ENCODE results near the gene TM4SF18.

TM4SF18 gene

GRCh38 chr3:149374793-149375500, 41.5 kb upstream of the TM4SF18 start:
- H3K9me3 ChIP-seq (ENCODE audit: control insufficient read depth, insufficient read depth, low read length): no peaks in the 10 kb centered on the region
- no peaks in the 10 kb centered on the region for H3K27me3 ChIP-seq (ENCODE audit: control insufficient read depth, insufficient read depth, low read length)
- peaks cover 34% of the 10 kb centered on the region for H3K4me1 ChIP-seq (ENCODE audit: control insufficient read depth, insufficient read depth, low read length)
- no peaks in the 10 kb centered on the region for H3K36me3 ChIP-seq (ENCODE audit: control insufficient read depth, insufficient read depth, low read length)
- H3K4me3 ChIP-seq (ENCODE audit: low read depth, low read length): no peak overlapping the region
- H3K27ac ChIP-seq (ENCODE audit: low read depth, low read length): no peak overlapping the region
- H3K9ac ChIP-seq (ENCODE audit: low read depth, low read length): no peak overlapping the region

- Histone ChIP-seq H3K9ac (ENCODE audit: low read depth, low read length) (no peak overlapping the region), H3K27ac (ENCODE audit: low read depth, low read length) (no peak overlapping the region), H3K27me3 (ENCODE audit: control insufficient read depth, insufficient read depth, low read length) (no peaks in the 10 kb centered on the region), H3K9me3 (ENCODE audit: control insufficient read depth, insufficient read depth, low read length) (no peaks in the 10 kb centered on the region), H3K4me3 (ENCODE audit: low read depth, low read length) (no peak overlapping the region), H3K36me3 (ENCODE audit: control insufficient read depth, insufficient read depth, low read length) (no peaks in the 10 kb centered on the region), H3K4me1 (ENCODE audit: control insufficient read depth, insufficient read depth, low read length) (peaks cover 40% of the 10 kb centered on the region)
These were observed 41.0 kb upstream of the TM4SF18 start for GRCh38 chr3:149374391-149374790.

GRCh38 chr3:149373235-149374125, 40.0 kb upstream of the TM4SF18 start:
- Histone ChIP-seq H3K27ac (ENCODE audit: low read depth, low read length) (no peak overlapping the region), H3K9me3 (ENCODE audit: control insufficient read depth, insufficient read depth, low read length) (no peaks in the 10 kb centered on the region), H3K4me1 (ENCODE audit: control insufficient read depth, insufficient read depth, low read length) (peaks cover 49% of the 10 kb centered on the region), H3K4me3 (ENCODE audit: low read depth, low read length) (no peak overlapping the region), H3K9ac (ENCODE audit: low read depth, low read length) (no peak overlapping the region), H3K36me3 (ENCODE audit: control insufficient read depth, insufficient read depth, low read length) (no peaks in the 10 kb centered on the region), H3K27me3 (ENCODE audit: control insufficient read depth, insufficient read depth, low read length) (no peaks in the 10 kb centered on the region)

GRCh38 chr3:149371723-149372114, 38.3 kb upstream of the TM4SF18 start:
- Histone ChIP-seq H3K4me3 (ENCODE audit: low read depth, low read length) (no peak overlapping the region), H3K9ac (ENCODE audit: low read depth, low read length) (no peak overlapping the region), H3K36me3 (ENCODE audit: control insufficient read depth, insufficient read depth, low read length) (no peaks in the 10 kb centered on the region), H3K27me3 (ENCODE audit: control insufficient read depth, insufficient read depth, low read length) (no peaks in the 10 kb centered on the region), H3K9me3 (ENCODE audit: control insufficient read depth, insufficient read depth, low read length) (no peaks in the 10 kb centered on the region), H3K27ac (ENCODE audit: low read depth, low read length) (peak overlapping the region; percentile 99), H3K4me1 (ENCODE audit: control insufficient read depth, insufficient read depth, low read length) (peaks cover 51% of the 10 kb centered on the region)

GRCh38 chr3:149371001-149371722, 37.7 kb upstream of the TM4SF18 start:
- Histone ChIP-seq H3K9ac (ENCODE audit: low read depth, low read length) (peak overlapping the region; percentile 30), H3K27ac (ENCODE audit: low read depth, low read length) (peak overlapping the region; percentile 99), H3K27me3 (ENCODE audit: control insufficient read depth, insufficient read depth, low read length) (no peaks in the 10 kb centered on the region), H3K4me3 (ENCODE audit: low read depth, low read length) (no peak overlapping the region), H3K4me1 (ENCODE audit: control insufficient read depth, insufficient read depth, low read length) (peaks cover 53% of the 10 kb centered on the region), H3K36me3 (ENCODE audit: control insufficient read depth, insufficient read depth, low read length) (no peaks in the 10 kb centered on the region), H3K9me3 (ENCODE audit: control insufficient read depth, insufficient read depth, low read length) (no peaks in the 10 kb centered on the region)

GRCh38 chr3:149369991-149370866, 36.8 kb upstream of the TM4SF18 start:
- H3K27ac ChIP-seq (ENCODE audit: low read depth, low read length): peak overlapping the region; percentile 99
- H3K36me3 ChIP-seq (ENCODE audit: control insufficient read depth, insufficient read depth, low read length): no peaks in the 10 kb centered on the region

GRCh38 chr3:149368674-149369497, 35.5 kb upstream of the TM4SF18 start:
- H3K4me3 ChIP-seq (ENCODE audit: low read depth, low read length): no peak overlapping the region; the same call in 1 of the 2 replicates
- H3K9me3 ChIP-seq (ENCODE audit: control insufficient read depth, insufficient read depth, low read length): no peaks in the 10 kb centered on the region
- 0 out of 2 replicates have a peak overlapping the region, but pooled peaks have one; percentile 16 for H3K9ac ChIP-seq (ENCODE audit: low read depth, low read length)
- no peaks in the 10 kb centered on the region for H3K36me3 ChIP-seq (ENCODE audit: control insufficient read depth, insufficient read depth, low read length)
- no peaks in the 10 kb centered on the region for H3K27me3 ChIP-seq (ENCODE audit: control insufficient read depth, insufficient read depth, low read length)
- H3K4me1 ChIP-seq (ENCODE audit: control insufficient read depth, insufficient read depth, low read length): peaks cover 53% of the 10 kb centered on the region
- H3K27ac ChIP-seq (ENCODE audit: low read depth, low read length): peak overlapping the region; percentile 99

More at GRCh38 chr3:149369991-149370866, 36.8 kb upstream of the TM4SF18 start:
- Histone ChIP-seq H3K9me3 (ENCODE audit: control insufficient read depth, insufficient read depth, low read length) (no peaks in the 10 kb centered on the region), H3K4me3 (ENCODE audit: low read depth, low read length) (no peak overlapping the region), H3K9ac (ENCODE audit: low read depth, low read length) (peak overlapping the region; percentile 55), H3K27me3 (ENCODE audit: control insufficient read depth, insufficient read depth, low read length) (no peaks in the 10 kb centered on the region), H3K4me1 (ENCODE audit: control insufficient read depth, insufficient read depth, low read length) (peaks cover 53% of the 10 kb centered on the region)

- no peak overlapping the region for H3K9ac ChIP-seq (ENCODE audit: low read depth, low read length)
- H3K36me3 ChIP-seq (ENCODE audit: control insufficient read depth, insufficient read depth, low read length): no peaks in the 10 kb centered on the region
- H3K27me3 ChIP-seq (ENCODE audit: control insufficient read depth, insufficient read depth, low read length): no peaks in the 10 kb centered on the region
- no peaks in the 10 kb centered on the region for H3K9me3 ChIP-seq (ENCODE audit: control insufficient read depth, insufficient read depth, low read length)
- H3K27ac ChIP-seq (ENCODE audit: low read depth, low read length): peak overlapping the region; percentile 99
- no peak overlapping the region for H3K4me3 ChIP-seq (ENCODE audit: low read depth, low read length)
- peaks cover 53% of the 10 kb centered on the region for H3K4me1 ChIP-seq (ENCODE audit: control insufficient read depth, insufficient read depth, low read length)
These were observed 34.8 kb upstream of the TM4SF18 start for GRCh38 chr3:149368201-149368673.

GRCh38 chr3:149366941-149367840, 33.8 kb upstream of the TM4SF18 start:
- H3K27ac ChIP-seq (ENCODE audit: low read depth, low read length): peak overlapping the region; percentile 58
- no peaks in the 10 kb centered on the region for H3K9me3 ChIP-seq (ENCODE audit: control insufficient read depth, insufficient read depth, low read length)
- no peak overlapping the region for H3K9ac ChIP-seq (ENCODE audit: low read depth, low read length)
- H3K4me3 ChIP-seq (ENCODE audit: low read depth, low read length): no peak overlapping the region
- no peaks in the 10 kb centered on the region for H3K36me3 ChIP-seq (ENCODE audit: control insufficient read depth, insufficient read depth, low read length)
- no peaks in the 10 kb centered on the region for H3K27me3 ChIP-seq (ENCODE audit: control insufficient read depth, insufficient read depth, low read length)
- peaks cover 54% of the 10 kb centered on the region for H3K4me1 ChIP-seq (ENCODE audit: control insufficient read depth, insufficient read depth, low read length)
